Psoas muscle (tissue), 8 donors: ENCODE results near the gene ZNF70. TPM values are rescaled to one million over a fixed set of nuclear protein-coding genes. Genes with fewer than 3 reads are reported as not detected.

Source experiments
- ATAC-seq, 4 donors: fragments of 200-7000 bp; cut with Tn5 transposase; one replicate each; pipeline ENCODE4 v1.9.1; 2020; ENCODE audit warnings: moderate library complexity in 3 of 4, mild to moderate bottlenecking in 2 of 4
- DNase-seq, 2 donors: peaks; one replicate each; pipeline ENCODE4 v3.0.0-alpha.2; 2020
- H3K27ac ChIP-seq: fragments of 200-600 bp; one replicate; pipeline ENCODE4 v1.8.0; 2022
- H3K27me3 ChIP-seq, 3 donors: fragments of 200-600 bp in 1 of 3; one replicate each; pipeline versions ENCODE4 v1.6.1 to v1.8.0; 2013 to 2022; ENCODE audit warnings: low read length in 2 of 3, mild to moderate bottlenecking in 2 of 3, moderate library complexity in 1 of 3; ENCODE audit not compliant: insufficient read depth in 3 of 3
- H3K36me3 ChIP-seq, 2 donors: fragments of 200-600 bp in 1 of 2; one replicate each; pipeline versions ENCODE4 v1.6.1 to v1.8.0; 2013 to 2022; ENCODE audit warnings: low read depth in 1 of 2, mild to moderate bottlenecking in 1 of 2, moderate library complexity in 1 of 2; ENCODE audit not compliant: insufficient read depth in 1 of 2
- H3K4me1 ChIP-seq: fragments of 200-600 bp; one replicate; pipeline ENCODE4 v1.8.0; 2022
- H3K4me3 ChIP-seq: fragments of 200-600 bp; one replicate; pipeline ENCODE4 v1.8.0; 2022; ENCODE audit warnings: mild to moderate bottlenecking
- H3K9me3 ChIP-seq: fragments of 200-600 bp; one replicate; pipeline ENCODE4 v1.8.0; 2022
- WGBS, 3 donors: extraction: QIAGEN DNeasy Blood & Tissue Kit; methylation state at CpG; one replicate each; pipeline versions ENCODE4 v1.1.6 to v1.1.7; 2013; 5-methylcytosine and 5-hydroxymethylcytosine counted together
- intact Hi-C, 2 donors: fragments of 100-400 bp; cut with DNase I; formaldehyde crosslinking; loops; one replicate each; pipeline versions ENCODE4 v1.11.0 to v1.14.2; 2022
- polyA plus RNA-seq, 3 donors: library from polyadenylated mRNA; stranded (reverse); fragments of 200-250 nt; gene quantifications; one replicate each; pipeline ENCODE4 v1.2.3, GENCODE V29; 2013
- total RNA-seq, 4 donors: library from RNA; stranded (reverse); fragmentation: NEBNext Ultra II Directional in 2 of 4; extraction: Animal tissue kit (Norgen Biotek cat#: 25700) in 2 of 4; gene quantifications; one replicate each; pipeline versions ENCODE4 v1.2.1 to v1.2.4, GENCODE V29; 2021 to 2023
- TF ChIP-seq, protein P1 (sequence below): fragments of 200-600 bp; IDR thresholded peaks from one replicate; pipeline ENCODE4 v1.8.0; 2022; ENCODE audit warnings: antibody characterized with exemption
- donor health status: healthy with polysubstance abuse.
- donor health status: DM: no; HTN: no; CAD: no; lungs with moderate emphysema.
- donor health status: Bipolar disorder and iron deficiency.
- donor health status: healthy.
- donor health status: DM: yes; HTN: yes; CAD: no.
- donor health status: DM: no; HTN: no; CAD: no.
- donor health status: DM: no; HTN: no; CAD: no.
- donor health status: DM: yes; HTN: yes; CAD: no.

Gene ZNF70
- total and polyA plus RNA-seq, 7 donors = 1.2 to 12.9 (median 3.5) TPM

DNA sequence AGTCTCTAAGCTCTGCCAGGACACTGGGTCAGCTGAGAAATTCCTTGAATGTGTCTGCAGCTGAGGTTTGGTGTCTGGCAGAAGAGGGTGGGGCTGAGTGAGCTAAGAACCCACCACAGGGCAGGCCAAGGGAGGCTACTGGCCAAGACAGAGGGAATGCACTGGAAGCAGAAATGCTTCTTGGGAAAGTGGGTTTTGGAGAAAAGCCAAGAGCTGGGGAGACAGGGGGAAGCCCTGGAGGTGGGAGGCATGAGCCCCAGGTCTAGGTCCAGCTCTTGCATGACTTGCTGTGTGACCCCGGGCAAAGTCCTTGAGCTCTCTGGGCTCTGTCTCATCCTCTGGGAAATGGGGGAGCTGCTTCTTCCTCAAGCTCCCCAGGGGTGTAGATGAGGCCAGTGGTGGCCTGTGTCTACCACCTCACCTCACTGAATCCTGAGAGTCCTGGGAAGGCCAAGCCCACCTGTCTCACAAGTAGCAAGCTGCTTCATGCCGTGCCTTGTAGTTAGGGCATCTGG lies 24.1 kb upstream of the ZNF70 start:
- intact Hi-C loops = no loop called here
- H3K4me3 ChIP-seq = no peak overlapping the region

DNA sequence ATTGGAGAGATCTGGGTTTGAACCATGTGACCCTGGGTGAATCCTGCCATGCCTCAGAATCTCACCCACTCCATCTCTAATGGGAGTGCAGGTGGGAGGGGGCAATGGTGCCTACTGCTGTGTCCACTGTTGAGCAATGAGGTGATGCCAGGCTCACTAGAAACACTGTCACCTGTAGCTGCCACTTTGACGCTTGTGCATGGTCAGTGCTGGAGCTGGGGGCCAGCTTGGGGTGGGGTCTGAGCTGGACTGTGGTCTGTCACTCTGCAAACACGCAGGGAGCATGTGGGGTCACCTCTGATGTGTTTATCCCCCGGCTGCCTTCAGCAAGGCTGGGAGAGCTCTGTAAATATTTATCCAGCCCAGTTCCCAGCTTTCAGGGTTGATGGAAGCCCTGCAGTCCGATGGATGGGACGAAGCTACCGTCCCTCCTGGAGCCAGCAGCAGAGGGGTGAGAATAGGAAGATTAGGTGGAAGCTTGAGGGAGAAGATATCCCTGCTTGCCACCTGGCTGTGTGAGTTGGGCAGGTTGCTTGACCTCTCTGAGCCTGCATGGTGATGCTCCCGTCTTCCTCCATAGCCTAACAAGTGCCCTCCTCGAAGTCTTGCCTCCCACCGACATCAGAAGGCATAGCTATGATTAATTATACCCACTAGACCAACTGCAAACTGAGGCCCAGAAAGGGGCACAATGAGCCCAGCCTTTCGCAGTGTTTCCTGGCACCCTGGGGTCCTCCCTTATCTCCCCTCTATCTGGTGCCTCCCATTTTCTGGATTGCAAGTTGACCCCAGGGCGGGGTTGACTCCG lies 23.4 kb upstream of the ZNF70 start:
- no peak for DNase-seq
- H3K36me3 ChIP-seq = no peaks in the 10 kb centered on the region
- intact Hi-C loops = no loop called here
- no peak overlapping the region for H3K4me3 ChIP-seq
- H3K27ac ChIP-seq = no peak overlapping the region
- WGBS, 3 donors = 80 to 82% (median 82%) methylated on average over 12 of the region's 12 CpGs
- H3K4me1 ChIP-seq = peaks cover 10% of the 10 kb centered on the region
- no peak for ATAC-seq
- no peaks in the 10 kb centered on the region for H3K27me3 ChIP-seq
- TF ChIP-seq, protein P1, sequence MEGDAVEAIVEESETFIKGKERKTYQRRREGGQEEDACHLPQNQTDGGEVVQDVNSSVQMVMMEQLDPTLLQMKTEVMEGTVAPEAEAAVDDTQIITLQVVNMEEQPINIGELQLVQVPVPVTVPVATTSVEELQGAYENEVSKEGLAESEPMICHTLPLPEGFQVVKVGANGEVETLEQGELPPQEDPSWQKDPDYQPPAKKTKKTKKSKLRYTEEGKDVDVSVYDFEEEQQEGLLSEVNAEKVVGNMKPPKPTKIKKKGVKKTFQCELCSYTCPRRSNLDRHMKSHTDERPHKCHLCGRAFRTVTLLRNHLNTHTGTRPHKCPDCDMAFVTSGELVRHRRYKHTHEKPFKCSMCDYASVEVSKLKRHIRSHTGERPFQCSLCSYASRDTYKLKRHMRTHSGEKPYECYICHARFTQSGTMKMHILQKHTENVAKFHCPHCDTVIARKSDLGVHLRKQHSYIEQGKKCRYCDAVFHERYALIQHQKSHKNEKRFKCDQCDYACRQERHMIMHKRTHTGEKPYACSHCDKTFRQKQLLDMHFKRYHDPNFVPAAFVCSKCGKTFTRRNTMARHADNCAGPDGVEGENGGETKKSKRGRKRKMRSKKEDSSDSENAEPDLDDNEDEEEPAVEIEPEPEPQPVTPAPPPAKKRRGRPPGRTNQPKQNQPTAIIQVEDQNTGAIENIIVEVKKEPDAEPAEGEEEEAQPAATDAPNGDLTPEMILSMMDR = no peak
- no peaks in the 10 kb centered on the region for H3K9me3 ChIP-seq

More for the DNA sequence above, 24.1 kb upstream of the ZNF70 start:
- ATAC-seq (no peak), DNase-seq (no peak)
- WGBS, 3 donors = 60 to 92% (median 74%) methylated on average over 2 of the region's 2 CpGs
- Histone ChIP-seq H3K27me3 (no peaks in the 10 kb centered on the region), H3K36me3 (no peaks in the 10 kb centered on the region), H3K27ac (no peak overlapping the region), H3K4me1 (peaks cover 10% of the 10 kb centered on the region), H3K9me3 (no peaks in the 10 kb centered on the region)
- TF ChIP-seq, protein P1 = no peak

DNA sequence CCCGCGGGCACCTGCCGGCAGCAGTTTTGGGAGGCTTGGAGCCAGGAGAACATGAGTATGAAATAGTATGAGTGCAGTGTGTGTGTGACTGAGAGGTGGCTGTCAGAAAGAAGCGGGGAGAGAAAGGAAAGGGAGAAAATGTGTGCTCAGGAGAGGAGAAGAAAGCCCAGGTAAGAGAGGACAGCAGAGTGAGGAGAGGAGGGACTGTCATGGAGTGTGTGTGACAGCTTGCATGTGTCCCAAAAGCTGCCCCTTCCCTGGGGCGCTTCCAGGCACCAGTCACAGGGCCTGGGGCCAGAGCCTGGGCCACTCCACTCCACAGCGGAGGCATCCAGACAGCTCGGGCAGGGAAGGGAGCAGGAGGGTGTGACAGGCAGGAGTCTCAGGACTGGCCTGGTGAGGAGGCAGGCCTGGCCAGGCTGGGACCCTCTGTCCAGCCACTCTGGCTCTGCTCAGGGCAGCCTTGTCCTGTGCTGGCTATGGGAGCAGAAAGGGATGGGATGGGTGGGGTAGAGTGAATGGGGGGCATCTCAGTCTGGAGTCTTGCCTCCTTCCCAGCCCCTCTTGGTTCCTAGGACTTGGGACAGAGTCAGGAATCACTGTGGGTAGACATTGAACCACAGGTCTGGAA lies 22.7 kb upstream of the ZNF70 start:
- Histone ChIP-seq H3K4me1 (peaks cover 14% of the 10 kb centered on the region), H3K9me3 (no peaks in the 10 kb centered on the region), H3K4me3 (peak overlapping the region; percentile 68), H3K27me3 (no peaks in the 10 kb centered on the region), H3K36me3 (no peaks in the 10 kb centered on the region), H3K27ac (no peak overlapping the region)
- no peak for DNase-seq
- WGBS, 3 donors = 56 to 68% (median 66%) methylated on average over 5 to 7 of the region's 7 CpGs
- no peak for ATAC-seq
- TF ChIP-seq, protein P1 = no peak
- intact Hi-C loops = no loop called here

DNA sequence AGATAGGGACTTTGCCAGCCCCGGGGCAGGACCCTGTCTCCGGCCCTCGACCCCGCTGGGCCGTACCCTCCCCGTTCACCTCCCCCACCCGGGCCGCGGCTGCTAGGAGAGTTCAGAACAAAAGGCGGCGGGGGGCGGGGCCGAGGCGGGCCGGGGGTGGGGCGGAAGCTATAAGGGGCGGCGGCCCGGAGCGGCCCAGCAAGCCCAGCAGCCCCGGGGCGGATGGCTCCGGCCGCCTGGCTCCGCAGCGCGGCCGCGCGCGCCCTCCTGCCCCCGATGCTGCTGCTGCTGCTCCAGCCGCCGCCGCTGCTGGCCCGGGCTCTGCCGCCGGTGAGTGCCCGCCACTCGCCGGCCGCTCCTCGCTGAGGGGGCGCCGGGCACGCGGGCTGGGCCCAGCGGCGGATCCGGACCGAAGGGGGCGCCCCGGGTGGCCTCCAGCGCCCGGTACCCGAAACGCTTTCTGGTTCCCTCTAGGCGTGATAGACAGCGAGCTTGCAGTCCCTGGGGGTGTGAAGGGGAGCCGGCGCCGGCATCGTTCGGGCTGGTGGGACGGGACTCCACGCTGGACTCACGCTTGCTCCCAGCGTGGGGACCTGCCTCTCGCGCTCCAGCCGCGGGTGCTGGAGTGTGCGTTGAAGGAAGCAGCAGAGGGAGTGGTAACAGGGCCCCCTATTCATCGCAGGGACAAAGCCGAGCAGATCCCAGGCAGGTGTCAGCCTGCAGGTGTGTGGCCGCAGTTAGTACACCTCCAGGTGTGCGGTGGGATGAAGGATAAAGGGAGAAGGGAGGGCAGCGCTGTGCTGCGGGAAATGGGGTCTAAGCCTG lies 21.9 kb upstream of the ZNF70 start, which contains the start of gene MMP11:
Gene MMP11 (plus strand): TSS at position 201 of the 825 bp plus-strand sequence. CDS start 22 bp downstream, at position 223.
- H3K27ac ChIP-seq = no peak within 1 kb of the TSS
- intact Hi-C loops = no loop called here
- DNase-seq (peak; percentile 71 to 77), ATAC-seq (peak in 1 of 4 donors; percentile 9)
- no peaks in the 10 kb centered on the region for H3K27me3 ChIP-seq
- TF ChIP-seq, protein P1 = no peak
- H3K36me3 ChIP-seq = no peaks in the 10 kb centered on the region
- H3K4me1 ChIP-seq = peaks cover 15% of the 10 kb centered on the region
- H3K9me3 ChIP-seq = no peaks in the 10 kb centered on the region
- 5 to 9% (median 9%) methylated on average over 39 to 79 of the region's 79 CpGs for WGBS, 3 donors
- peak within 1 kb of the TSS; percentile 68 for H3K4me3 ChIP-seq
